MM.1S (cell line): ENCODE data around the gene LMF1.

Experiments used
- DNase-seq: peaks from one replicate; pipeline ENCODE4 v3.0.0-alpha.2; 2015
- H2AFZ ChIP-seq: fragments of 300-600 bp; sonication (generic); 2 replicates; pipeline ENCODE4 v1.6.0; 2016; ENCODE audit warnings: antibody characterized with exemption, low read length
- H3F3A ChIP-seq: fragments of 300-600 bp; sonication (generic); 2 replicates; pipeline ENCODE4 v1.6.1; 2016; ENCODE audit warnings: mild to moderate bottlenecking, antibody characterized with exemption, low read length, moderate library complexity, mixed read lengths; ENCODE audit not compliant: insufficient read depth
- H3K27ac ChIP-seq: fragments of 300-600 bp; sonication (generic); 2 replicates; pipeline ENCODE4 v1.5.1; 2016; ENCODE audit warnings: mild to moderate bottlenecking, low read length
- H3K27me3 ChIP-seq: fragments of 300-600 bp; sonication (generic); replicated peaks from 2 replicates; pipeline ENCODE4 v1.6.0; 2016; ENCODE audit warnings: low read length; ENCODE audit not compliant: insufficient read depth
- H3K36me3 ChIP-seq: fragments of 300-600 bp; sonication (generic); replicated peaks from 2 replicates; pipeline ENCODE4 v1.6.1; 2016; ENCODE audit warnings: mild to moderate bottlenecking, low read length, mixed read lengths; ENCODE audit not compliant: insufficient read depth
- H3K4me1 ChIP-seq: fragments of 300-600 bp; sonication (generic); 2 replicates; pipeline ENCODE4 v1.6.1; 2016; ENCODE audit warnings: low read length, mixed read lengths
- H3K4me2 ChIP-seq: fragments of 300-600 bp; sonication (generic); 2 replicates; pipeline ENCODE4 v1.6.0; 2016; ENCODE audit warnings: low read depth, low read length
- H3K4me3 ChIP-seq: fragments of 300-600 bp; sonication (generic); 2 replicates; pipeline ENCODE4 v1.5.1; 2016; ENCODE audit warnings: low read length, mixed read lengths
- H3K79me2 ChIP-seq: fragments of 300-600 bp; sonication (generic); 2 replicates; pipeline ENCODE4 v1.6.1; 2016; ENCODE audit warnings: mixed run types, low read length, mixed read lengths
- H3K9ac ChIP-seq: fragments of 300-600 bp; sonication (generic); 2 replicates; pipeline ENCODE4 v1.6.1; 2016; ENCODE audit warnings: low read length, mixed read lengths
- H3K9me2 ChIP-seq: fragments of 300-600 bp; sonication (generic); replicated peaks from 2 replicates; pipeline ENCODE4 v1.6.1; 2016; ENCODE audit warnings: mild to moderate bottlenecking, low read length, mixed read lengths; ENCODE audit not compliant: insufficient read depth
- H3K9me3 ChIP-seq: fragments of 300-600 bp; sonication (generic); replicated peaks from 2 replicates; pipeline ENCODE4 v1.6.1; 2016; ENCODE audit warnings: mild to moderate bottlenecking, low read length, mixed read lengths; ENCODE audit not compliant: insufficient read depth
- H4K20me1 ChIP-seq: fragments of 300-600 bp; sonication (generic); 2 replicates; pipeline ENCODE4 v1.6.1; 2016; ENCODE audit warnings: mild to moderate bottlenecking, low read length, moderate library complexity, mixed read lengths; ENCODE audit not compliant: insufficient read depth
- CTCF ChIP-seq: fragments of 300-600 bp; sonication (generic); IDR thresholded peaks from 2 replicates; pipeline ENCODE4 v1.5.1; 2016; ENCODE audit warnings: antibody characterized with exemption, low read length, mixed read lengths
- EZH2 ChIP-seq: fragments of 300-600 bp; sonication (generic); optimal IDR thresholded peaks from 2 replicates; pipeline ENCODE3; 2017; ENCODE audit warnings: low read depth, mild to moderate bottlenecking, antibody characterized with exemption, low read length, mixed read lengths
- EZH2phosphoT487 ChIP-seq: fragments of 300-600 bp; sonication (generic); IDR thresholded peaks from 2 replicates; pipeline ENCODE4 v1.6.1; 2018; ENCODE audit warnings: antibody characterized with exemption, low read length

The LMF1 gene

GRCh38 chr16:974611-975261 lies 4.0 kb upstream of the LMF1 start:
- no peak overlapping the region for H3K4me3 ChIP-seq
- no peaks in the 10 kb centered on the region for H3K9me3 ChIP-seq
- H3K36me3 ChIP-seq = no peaks in the 10 kb centered on the region
- no peaks in the 10 kb centered on the region; the same call in 1 of the 2 replicates for H3K4me1 ChIP-seq
- H2AFZ ChIP-seq = no peak overlapping the region
- peak overlapping the region; percentile 63; the same call in 1 of the 2 replicates for H3K27ac ChIP-seq
- no peaks in the 10 kb centered on the region for H3K9me2 ChIP-seq
- no peaks in the 10 kb centered on the region for H3F3A ChIP-seq
- no peaks in the 10 kb centered on the region for H4K20me1 ChIP-seq
- TF ChIP-seq CTCF (no peak), EZH2 (no peak)
- peaks cover 80% of the 10 kb centered on the region for H3K27me3 ChIP-seq
- peak overlapping the region; percentile 19; the same call in 1 of the 2 replicates for H3K4me2 ChIP-seq
- no peak for DNase-seq
- H3K79me2 ChIP-seq = no peaks in the 10 kb centered on the region
- no peak overlapping the region for H3K9ac ChIP-seq

GRCh38 chr16:974001-974601 lies 3.3 kb upstream of the LMF1 start:
- H3K27me3 ChIP-seq = peaks cover 74% of the 10 kb centered on the region
- TF ChIP-seq EZH2 (no peak), EZH2phosphoT487 (no peak), CTCF (no peak)
- H3K4me2 ChIP-seq = peak overlapping the region; percentile 19; the same call in 1 of the 2 replicates

GRCh38 chr16:973366-973765 lies 2.6 kb upstream of the LMF1 start:
- H3K4me1 ChIP-seq = no peaks in the 10 kb centered on the region; the same call in 1 of the 2 replicates
- H3K9ac ChIP-seq = no peak overlapping the region
- no peaks in the 10 kb centered on the region for H3K9me2 ChIP-seq
- H3K4me3 ChIP-seq = no peak overlapping the region
- H3K36me3 ChIP-seq = no peaks in the 10 kb centered on the region
- no peak for TF ChIP-seq EZH2phosphoT487
- TF ChIP-seq CTCF = no peak
- TF ChIP-seq EZH2 = no peak
- H4K20me1 ChIP-seq = no peaks in the 10 kb centered on the region
- H2AFZ ChIP-seq = no peak overlapping the region
- H3K27me3 ChIP-seq = peaks cover 72% of the 10 kb centered on the region
- H3K27ac ChIP-seq = peak overlapping the region; percentile 63; the same call in 1 of the 2 replicates
- H3K9me3 ChIP-seq = no peaks in the 10 kb centered on the region
- H3K79me2 ChIP-seq = no peaks in the 10 kb centered on the region
- no peak overlapping the region for H3K4me2 ChIP-seq
- DNase-seq = no peak
- H3F3A ChIP-seq = no peaks in the 10 kb centered on the region

More at GRCh38 chr16:974001-974601, 3.3 kb upstream of the LMF1 start:
- Histone ChIP-seq H3K27ac (peak overlapping the region; percentile 63; the same call in 1 of the 2 replicates), H3K36me3 (no peaks in the 10 kb centered on the region), H3K4me1 (no peaks in the 10 kb centered on the region; the same call in 1 of the 2 replicates), H3F3A (no peaks in the 10 kb centered on the region), H3K9me2 (no peaks in the 10 kb centered on the region), H2AFZ (no peak overlapping the region), H3K4me3 (no peak overlapping the region), H4K20me1 (no peaks in the 10 kb centered on the region), H3K9ac (no peak overlapping the region), H3K9me3 (no peaks in the 10 kb centered on the region), H3K79me2 (no peaks in the 10 kb centered on the region)
- DNase-seq = peak; percentile 63
